Upper lobe of right lung (tissue), 1 donor: Measurements from ENCODE around the gene FDX2. TPM values are rescaled to one million over a fixed set of nuclear protein-coding genes. Genes with fewer than 3 reads are reported as not detected.

Experiments used
- ATAC-seq: fragments of 200-7000 bp; cut with Tn5 transposase; one replicate; pipeline ENCODE4 v1.9.1; 2020; ENCODE audit warnings: mild to moderate bottlenecking, moderate library complexity
- DNase-seq: peaks from one replicate; pipeline ENCODE4 v3.0.0-alpha.2; 2020
- H3K27ac ChIP-seq: fragments of 200-600 bp; one replicate; pipeline ENCODE4 v1.8.0; 2022
- H3K27me3 ChIP-seq: fragments of 200-600 bp; one replicate; pipeline ENCODE4 v1.8.0; 2022; ENCODE audit warnings: mild to moderate bottlenecking
- H3K36me3 ChIP-seq: fragments of 200-600 bp; one replicate; pipeline ENCODE4 v1.8.0; 2022
- H3K4me1 ChIP-seq: fragments of 200-600 bp; one replicate; pipeline ENCODE4 v1.8.0; 2022
- H3K4me3 ChIP-seq: fragments of 200-600 bp; one replicate; pipeline ENCODE4 v1.8.0; 2022; ENCODE audit warnings: mild to moderate bottlenecking
- H3K9me3 ChIP-seq: fragments of 200-600 bp; one replicate; pipeline ENCODE4 v1.8.0; 2022
- CTCF ChIP-seq: fragments of 200-600 bp; IDR thresholded peaks from one replicate; pipeline ENCODE4 v1.8.0; 2022; ENCODE audit warnings: antibody characterized with exemption
- intact Hi-C: fragments of 100-400 bp; cut with DNase I; formaldehyde crosslinking; loops from one replicate; pipeline ENCODE4 v1.11.0; 2022
- total RNA-seq: library from RNA; stranded (reverse); fragmentation: NEBNext Ultra II Directional; extraction: Animal tissue kit (Norgen Biotek cat#: 25700); gene quantifications from one replicate; pipeline ENCODE4 v1.2.1, GENCODE V29; 2021
- donor health status: DM: no; HTN: yes; CAD: no; lungs with severe emphysema.

Gene FDX2
- total RNA-seq, 1 donor from 2014 or later = 19.2 TPM

DNA sequence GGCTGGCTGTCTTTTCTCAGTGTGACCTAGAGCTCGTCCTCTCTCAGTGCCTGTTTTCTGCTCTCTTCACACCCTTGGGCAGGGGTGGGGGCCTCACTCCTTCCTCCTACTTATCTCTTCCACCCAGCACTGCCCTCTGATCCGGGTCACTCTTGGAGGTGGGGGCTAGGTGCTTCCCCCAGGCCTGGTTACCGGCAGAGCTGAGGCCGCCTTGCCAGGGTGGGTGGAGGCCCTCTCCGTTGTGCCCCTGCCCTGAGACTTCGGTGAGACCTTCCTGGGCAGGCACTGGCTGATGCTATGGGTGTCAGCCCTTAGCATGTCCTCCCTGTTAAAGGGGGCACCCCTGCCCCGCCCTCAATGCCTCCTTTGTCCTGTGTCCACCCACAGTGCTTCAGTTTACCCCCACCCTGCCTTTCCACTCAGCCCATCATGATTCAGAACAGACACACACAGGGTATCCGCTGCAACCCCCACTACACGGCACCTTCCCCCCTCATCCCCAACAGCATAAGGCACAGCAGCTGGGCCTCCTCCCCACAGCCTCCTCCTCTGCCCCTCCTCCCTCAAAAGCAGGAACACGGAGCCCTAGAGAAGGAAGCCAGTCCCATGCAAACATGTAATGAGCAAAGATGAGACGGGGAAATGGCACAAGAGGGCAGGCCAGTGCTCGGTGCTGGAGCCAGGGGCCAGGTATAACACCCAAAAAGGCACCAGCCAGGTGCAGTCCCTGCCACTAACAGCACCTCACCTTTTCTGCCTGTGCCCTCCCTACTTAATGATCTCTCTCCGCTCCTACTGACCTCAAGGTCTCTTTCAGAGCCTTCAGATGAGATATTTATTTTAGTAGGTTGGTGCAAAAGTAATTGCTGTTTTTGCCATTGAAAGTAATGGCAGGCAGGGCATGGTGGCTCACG lies 16.0 kb downstream of the FDX2 start:
- DNase-seq (no peak), ATAC-seq (peak; percentile 51)
- peaks cover 5% of the 10 kb centered on the region for H3K27me3 ChIP-seq
- peaks cover 11% of the 10 kb centered on the region for H3K4me1 ChIP-seq
- no peaks in the 10 kb centered on the region for H3K36me3 ChIP-seq
- intact Hi-C loops = no loop called here
- no peak overlapping the region for H3K4me3 ChIP-seq
- no peak overlapping the region for H3K27ac ChIP-seq
- no peaks in the 10 kb centered on the region for H3K9me3 ChIP-seq
- TF ChIP-seq CTCF = no peak

DNA sequence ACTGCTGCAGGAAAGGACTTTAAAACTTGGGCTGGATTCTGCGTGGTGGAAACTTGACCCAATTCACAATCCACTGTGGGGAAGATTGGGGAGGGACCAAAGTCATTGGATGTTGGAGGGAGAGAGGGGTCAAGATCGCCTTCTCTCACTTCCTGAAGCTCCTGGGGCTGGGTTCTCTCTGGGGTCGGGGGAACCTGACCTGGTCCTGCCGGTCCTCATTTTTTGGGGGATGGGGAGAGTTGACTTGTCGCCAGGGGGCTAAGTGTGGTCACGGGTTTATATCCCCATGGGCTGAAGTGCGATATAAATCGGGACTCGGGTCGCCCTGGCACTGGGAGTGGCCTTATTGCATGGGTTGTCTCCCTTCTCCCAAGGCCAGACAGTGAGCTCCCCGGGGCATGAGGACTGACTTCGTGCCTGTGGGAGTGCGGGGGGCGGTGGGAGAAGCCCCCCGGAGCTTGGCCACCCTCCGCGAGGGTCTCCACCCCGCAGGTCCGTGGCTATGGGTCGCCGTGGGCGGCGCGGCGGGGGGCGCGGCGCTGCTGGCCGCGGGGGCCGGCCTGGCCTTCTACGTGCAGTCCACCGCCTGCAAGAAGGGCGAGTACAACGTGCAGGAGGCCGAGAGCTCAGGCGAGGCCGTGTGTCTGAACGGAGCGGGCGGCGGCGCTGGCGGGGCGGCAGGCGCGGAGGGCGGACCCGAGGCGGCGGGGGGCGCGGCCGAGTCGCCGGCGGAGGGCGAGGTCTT lies 19.8 kb downstream of the FDX2 start:
- peak overlapping the region; percentile 37 for H3K4me3 ChIP-seq

DNA sequence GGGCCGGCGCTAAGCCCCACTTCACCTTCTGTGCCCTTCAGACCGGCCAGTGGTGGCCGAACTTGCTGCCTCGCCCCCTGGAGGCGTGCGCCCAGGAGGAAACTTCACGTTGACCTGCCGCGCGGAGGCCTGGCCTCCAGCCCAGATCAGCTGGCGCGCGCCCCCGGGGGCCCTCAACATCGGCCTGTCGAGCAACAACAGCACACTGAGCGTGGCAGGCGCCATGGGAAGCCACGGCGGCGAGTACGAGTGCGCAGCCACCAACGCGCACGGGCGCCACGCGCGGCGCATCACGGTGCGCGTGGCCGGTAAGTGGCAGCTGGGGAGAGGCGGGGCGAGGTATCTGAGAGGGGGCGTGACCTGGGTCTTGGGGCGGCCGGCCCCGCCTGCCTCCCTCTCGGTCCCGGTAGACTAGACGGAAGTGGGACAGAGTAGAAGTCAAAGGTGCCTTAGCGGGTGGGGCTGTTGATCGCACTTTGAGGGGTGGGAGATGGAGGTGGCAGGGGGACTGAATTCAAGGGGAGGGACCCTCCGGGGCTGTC lies 20.4 kb downstream of the FDX2 start:
- intact Hi-C loops = no loop called here
- peak; percentile 64 for ATAC-seq
- H3K27me3 ChIP-seq = peaks cover 34% of the 10 kb centered on the region
- peak overlapping the region; percentile 37 for H3K4me3 ChIP-seq
- TF ChIP-seq CTCF = peak; percentile 23
- no peaks in the 10 kb centered on the region for H3K36me3 ChIP-seq
- no peaks in the 10 kb centered on the region for H3K9me3 ChIP-seq
- DNase-seq = peak; percentile 89
- H3K4me1 ChIP-seq = peaks cover 35% of the 10 kb centered on the region
- no peak overlapping the region for H3K27ac ChIP-seq

More for the DNA sequence above, 19.8 kb downstream of the FDX2 start:
- no peak overlapping the region for H3K27ac ChIP-seq
- DNase-seq (no peak), ATAC-seq (no peak)
- no peaks in the 10 kb centered on the region for H3K9me3 ChIP-seq
- intact Hi-C loops = no loop called here
- TF ChIP-seq CTCF = no peak
- no peaks in the 10 kb centered on the region for H3K36me3 ChIP-seq
- H3K27me3 ChIP-seq = peaks cover 29% of the 10 kb centered on the region
- H3K4me1 ChIP-seq = peaks cover 28% of the 10 kb centered on the region

- peaks cover 36% of the 10 kb centered on the region for H3K27me3 ChIP-seq
- H3K4me1 ChIP-seq = peaks cover 45% of the 10 kb centered on the region
- no peaks in the 10 kb centered on the region for H3K9me3 ChIP-seq
- no peak for DNase-seq
- no peaks in the 10 kb centered on the region for H3K36me3 ChIP-seq
- intact Hi-C loops = no loop called here
- H3K27ac ChIP-seq = no peak overlapping the region
- ATAC-seq = no peak
- H3K4me3 ChIP-seq = no peak overlapping the region
- TF ChIP-seq CTCF = no peak
These were observed 21.5 kb downstream of the FDX2 start for GRCh38 chr19:10294368-10294697.

- peaks cover 38% of the 10 kb centered on the region for H3K27me3 ChIP-seq
- intact Hi-C loops = no loop called here
- no peak for TF ChIP-seq CTCF
- peaks cover 50% of the 10 kb centered on the region for H3K4me1 ChIP-seq
- H3K36me3 ChIP-seq = no peaks in the 10 kb centered on the region
- no peaks in the 10 kb centered on the region for H3K9me3 ChIP-seq
- ATAC-seq (no peak), DNase-seq (no peak)
- no peak overlapping the region for H3K27ac ChIP-seq
- no peak overlapping the region for H3K4me3 ChIP-seq
These were observed 22.0 kb downstream of the FDX2 start for GRCh38 chr19:10293637-10294367.
